Measurements from ENCODE around the gene RAE1. TPM values are rescaled to one million over a fixed set of nuclear protein-coding genes. Genes with fewer than 3 reads are reported as not detected.

The RAE1 gene
- total RNA-seq, 4 donors from 2014 or later: 30.5 to 45.7 (median 34.5) TPM

DNA sequence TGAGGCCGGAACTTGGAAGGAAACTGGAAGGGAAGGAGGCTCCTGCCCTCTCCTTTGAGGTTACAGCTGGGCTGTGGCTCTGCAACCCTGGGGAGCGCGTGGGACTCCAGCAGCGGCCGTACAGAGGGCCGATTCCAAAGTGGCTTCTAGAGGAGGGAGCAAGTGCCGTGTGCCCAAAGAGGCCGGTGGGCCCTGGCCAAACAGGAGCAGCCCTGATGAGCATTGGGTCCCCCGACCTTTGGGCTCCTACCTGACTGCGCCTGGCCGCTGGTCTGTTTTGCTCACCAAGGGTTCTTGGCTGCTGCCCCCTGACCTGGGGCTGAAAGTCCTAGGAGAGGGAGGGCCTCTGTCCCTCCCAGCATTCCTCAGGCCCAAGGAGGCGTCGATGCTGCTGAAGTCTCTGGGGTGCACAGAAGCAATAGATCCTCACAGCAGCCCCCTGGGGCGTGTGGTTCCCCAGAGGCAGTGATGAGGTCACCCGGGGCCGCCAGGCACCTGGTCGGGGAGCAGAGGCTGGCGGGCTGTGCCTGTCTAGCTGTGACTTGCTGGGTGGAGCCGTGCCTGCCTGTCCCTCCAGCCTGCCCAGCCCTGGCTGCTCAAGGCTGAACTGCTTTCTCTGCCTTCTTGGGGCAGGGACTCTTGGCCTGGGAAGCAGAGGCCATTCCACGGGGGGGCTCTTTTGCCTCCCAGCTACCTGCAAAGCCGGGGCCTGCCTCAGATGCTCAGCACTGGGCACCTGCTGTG is 49.9 kb downstream of the RAE1 start:
- no peak for DNase-seq (ENCODE audit: low spot score in 2 of 2)
- TF ChIP-seq, protein P1, sequence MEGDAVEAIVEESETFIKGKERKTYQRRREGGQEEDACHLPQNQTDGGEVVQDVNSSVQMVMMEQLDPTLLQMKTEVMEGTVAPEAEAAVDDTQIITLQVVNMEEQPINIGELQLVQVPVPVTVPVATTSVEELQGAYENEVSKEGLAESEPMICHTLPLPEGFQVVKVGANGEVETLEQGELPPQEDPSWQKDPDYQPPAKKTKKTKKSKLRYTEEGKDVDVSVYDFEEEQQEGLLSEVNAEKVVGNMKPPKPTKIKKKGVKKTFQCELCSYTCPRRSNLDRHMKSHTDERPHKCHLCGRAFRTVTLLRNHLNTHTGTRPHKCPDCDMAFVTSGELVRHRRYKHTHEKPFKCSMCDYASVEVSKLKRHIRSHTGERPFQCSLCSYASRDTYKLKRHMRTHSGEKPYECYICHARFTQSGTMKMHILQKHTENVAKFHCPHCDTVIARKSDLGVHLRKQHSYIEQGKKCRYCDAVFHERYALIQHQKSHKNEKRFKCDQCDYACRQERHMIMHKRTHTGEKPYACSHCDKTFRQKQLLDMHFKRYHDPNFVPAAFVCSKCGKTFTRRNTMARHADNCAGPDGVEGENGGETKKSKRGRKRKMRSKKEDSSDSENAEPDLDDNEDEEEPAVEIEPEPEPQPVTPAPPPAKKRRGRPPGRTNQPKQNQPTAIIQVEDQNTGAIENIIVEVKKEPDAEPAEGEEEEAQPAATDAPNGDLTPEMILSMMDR (IDR thresholded peaks at IDR 0.05): no peak
- TF ChIP-seq POLR2A (IDR thresholded peaks at IDR 0.05): no peak
- H3K4me3 ChIP-seq (ENCODE audit: low read depth, poor library complexity, severe bottlenecking): no peak overlapping the region
- WGBS, 2 donors: 73 to 75% methylated on average over 18 to 19 of the region's 21 CpGs
- intact Hi-C loops (cut with DNase I; ENCODE audit: low total_unique reads): no loop called here

DNA sequence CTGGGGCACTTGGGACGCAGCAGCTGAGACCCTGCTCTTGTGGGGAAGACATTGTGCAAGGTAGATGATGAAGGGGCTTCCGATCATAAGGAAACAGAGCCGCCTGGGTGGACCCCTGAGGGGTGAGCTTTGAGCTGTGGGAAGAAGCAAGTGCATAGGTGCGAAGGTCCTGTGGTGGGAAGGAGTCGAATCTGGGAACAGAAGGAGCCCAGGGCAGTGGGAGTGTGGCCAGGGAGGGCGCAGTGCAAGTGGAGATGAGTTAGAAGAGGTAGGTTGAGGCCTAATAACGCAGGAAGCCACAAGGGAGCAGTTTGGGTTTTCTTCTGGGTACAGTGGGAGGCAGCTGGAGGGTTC is 50.5 kb downstream of the RAE1 start:
- 92 to 95% methylated on average over 7 of the region's 7 CpGs for WGBS, 2 donors
- TF ChIP-seq, protein P1 (IDR thresholded peaks at IDR 0.05): no peak
- TF ChIP-seq POLR2A (IDR thresholded peaks at IDR 0.05): no peak
- H3K4me3 ChIP-seq (ENCODE audit: low read depth, poor library complexity, severe bottlenecking): no peak overlapping the region
- no peak for DNase-seq (ENCODE audit: low spot score in 2 of 2)
- intact Hi-C loops (cut with DNase I; ENCODE audit: low total_unique reads): no loop called here

DNA sequence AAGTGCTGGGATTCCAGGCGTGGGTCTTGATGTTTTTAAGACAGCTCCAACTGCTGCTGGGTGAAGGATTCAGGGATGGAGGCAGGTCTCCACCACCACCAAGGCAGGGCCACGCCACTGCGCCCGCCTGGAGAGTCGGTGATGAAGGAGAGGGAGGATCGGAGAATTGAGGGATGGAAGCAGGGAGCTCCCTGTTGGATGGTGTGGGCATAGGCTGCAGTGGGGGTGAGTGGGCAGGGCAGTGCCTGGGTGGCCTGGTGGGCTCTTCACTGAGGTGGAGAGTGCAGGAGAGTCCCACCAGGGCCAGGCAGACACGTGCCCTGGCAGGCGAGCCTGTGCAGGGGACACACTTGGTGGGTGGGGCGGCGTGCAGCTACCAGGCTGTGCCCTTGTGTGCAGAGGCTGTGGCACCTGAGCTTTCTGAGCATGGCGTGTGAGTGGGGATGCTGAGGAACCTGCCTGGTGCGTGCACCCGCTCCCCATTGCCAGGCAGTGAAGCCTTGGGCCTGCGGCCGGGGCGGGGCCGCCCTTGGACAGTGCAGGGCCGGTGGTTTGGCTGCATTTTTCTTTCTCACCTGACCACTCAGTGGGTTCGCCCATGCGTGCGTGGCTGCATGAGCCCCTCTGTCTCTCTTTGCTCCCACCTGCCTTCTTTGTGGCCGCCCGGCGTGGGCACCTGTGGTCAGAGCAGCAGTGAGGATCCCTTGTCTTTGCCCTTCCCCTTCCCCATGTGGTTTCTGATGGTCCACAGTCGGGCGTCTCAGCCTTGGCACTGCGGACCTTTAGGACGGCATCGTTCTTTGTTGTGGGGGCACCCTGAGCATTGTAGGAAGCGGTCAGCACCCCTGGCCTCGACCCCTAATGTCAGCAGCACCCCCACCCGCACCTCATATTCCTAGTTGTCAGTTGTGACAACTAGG is 51.4 kb downstream of the RAE1 start:
- no peak for TF ChIP-seq POLR2A (IDR thresholded peaks at IDR 0.05)
- TF ChIP-seq, protein P1 (IDR thresholded peaks at IDR 0.05): no peak
- DNase-seq (ENCODE audit: low spot score in 2 of 2): no peak
- WGBS, 2 donors: 95 to 97% methylated on average over 31 to 32 of the region's 32 CpGs

DNA sequence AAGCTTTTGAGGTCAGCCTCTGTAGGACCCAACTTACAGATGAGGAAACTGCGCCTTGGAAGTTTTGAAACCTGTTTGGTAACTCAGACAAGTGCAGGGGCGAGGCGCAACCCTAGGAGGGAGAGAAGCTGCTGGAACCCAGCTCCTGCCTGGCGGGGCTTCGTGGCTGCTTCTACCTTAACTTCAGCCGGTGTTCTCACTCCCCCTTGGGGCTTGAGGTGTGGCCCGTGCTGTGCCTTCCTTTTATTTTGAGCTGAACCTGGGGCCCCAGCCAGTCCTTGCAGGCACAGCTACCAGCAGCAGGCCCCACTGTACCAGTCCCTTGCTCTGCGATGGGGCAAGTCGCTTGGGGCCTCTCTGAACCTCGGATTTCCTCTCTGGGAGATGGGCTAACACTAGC is 52.2 kb downstream of the RAE1 start:
- H3K4me3 ChIP-seq (ENCODE audit: low read depth, poor library complexity, severe bottlenecking): no peak overlapping the region
- no peak for TF ChIP-seq POLR2A (IDR thresholded peaks at IDR 0.05)
- TF ChIP-seq, protein P1 (IDR thresholded peaks at IDR 0.05): no peak
- whole genome bisulfite sequencing, 2 donors: 82 to 83% methylated on average over 10 of the region's 10 CpGs
- intact Hi-C loops (cut with DNase I; ENCODE audit: low total_unique reads): no loop called here
- no peak for DNase-seq (ENCODE audit: low spot score in 2 of 2)

More for the DNA sequence above, 51.4 kb downstream of the RAE1 start:
- H3K4me3 ChIP-seq (ENCODE audit: low read depth, poor library complexity, severe bottlenecking): no peak overlapping the region
- intact Hi-C loops (cut with DNase I; ENCODE audit: low total_unique reads): no loop called here

DNA sequence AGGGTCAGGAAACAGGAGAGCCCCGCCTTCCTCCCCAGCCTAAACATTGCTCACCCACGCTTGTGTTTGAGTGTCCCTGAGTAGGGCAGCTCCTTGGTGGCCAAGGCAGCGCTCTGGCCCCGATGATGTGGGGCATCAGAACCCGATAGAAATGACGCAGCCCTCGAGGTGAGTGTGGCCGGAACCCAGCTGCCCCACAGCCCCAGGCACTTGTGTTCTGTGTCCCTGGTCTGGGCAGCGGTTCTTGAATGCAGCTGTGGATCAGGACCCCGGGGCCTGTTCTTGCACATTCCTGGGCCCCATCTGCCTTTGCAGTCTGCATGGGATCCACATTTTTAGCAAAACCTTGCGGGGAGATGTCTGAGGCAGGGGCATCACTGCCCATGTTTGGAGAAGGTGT is 53.0 kb downstream of the RAE1 start:
- intact Hi-C loops (cut with DNase I; ENCODE audit: low total_unique reads): no loop called here
- no peak overlapping the region for H3K4me3 ChIP-seq (ENCODE audit: low read depth, poor library complexity, severe bottlenecking)
- TF ChIP-seq, protein P1 (IDR thresholded peaks at IDR 0.05): no peak
- no peak for TF ChIP-seq POLR2A (IDR thresholded peaks at IDR 0.05)
- 94 to 96% methylated on average over 8 to 11 of the region's 11 CpGs for WGBS, 2 donors
- DNase-seq (ENCODE audit: low spot score in 2 of 2): no peak

All from lower leg skin (tissue), 4 donors.